Pancreas (tissue), 10 donors: ENCODE measurements around the gene CLIC5. TPM values are rescaled to one million over a fixed set of nuclear protein-coding genes. Genes with fewer than 3 reads are reported as not detected.

Experiments used
- ATAC-seq, 4 donors: fragments of 200-7000 bp; cut with Tn5 transposase; one replicate each; pipeline versions ENCODE4 v1.8.0 to v1.9.1; 2020; ENCODE audit warnings: mild to moderate bottlenecking in 4 of 4, moderate library complexity in 4 of 4
- DNase-seq, 6 donors: peaks; one replicate each; pipeline ENCODE4 v3.0.0-alpha.2; 2020
- FAIRE-seq: peaks from 2 replicates; lab custom pipeline; 2012; peaks lifted over from hg19 to GRCh38; lab: Jason Lieb, UNC
- H3K27ac ChIP-seq, 4 donors: fragments of 200-600 bp; sonication (generic); 1 replicate in 3 of 4; 2 replicates in 1 of 4; pipeline versions ENCODE4 v1.5.0 to v1.8.0; 2020
- H3K27me3 ChIP-seq, 4 donors: fragments of 200-600 bp; one replicate each; pipeline ENCODE4 v1.8.0; 2021
- H3K36me3 ChIP-seq, 3 donors: fragments of 200-600 bp; sonication (generic) in 1 of 3; one replicate each; pipeline versions ENCODE4 v1.5.0 to v1.8.0; 2020 to 2021
- H3K4me1 ChIP-seq, 3 donors: fragments of 200-600 bp; one replicate each; pipeline ENCODE4 v1.8.0; 2021
- H3K4me3 ChIP-seq, 4 donors: fragments of 200-600 bp; sonication (generic) in 2 of 4; one replicate each; pipeline versions ENCODE4 v1.5.0 to v1.8.0; 2020 to 2021
- H3K9me3 ChIP-seq, 4 donors: fragments of 200-600 bp; one replicate each; pipeline ENCODE4 v1.8.0; 2021
- CTCF ChIP-seq, 4 donors: fragments of 200-600 bp; sonication (generic) in 3 of 4; IDR thresholded peaks; one replicate each; pipeline versions ENCODE4 v1.5.0 to v1.8.0; 2021; ENCODE audit warnings: antibody characterized with exemption in 4 of 4
- WGBS, 2 donors: extraction: QIAGEN DNeasy Blood & Tissue Kit; methylation state at CpG; one replicate each; pipeline ENCODE4 v1.1.7; 2013; 5-methylcytosine and 5-hydroxymethylcytosine counted together
- intact Hi-C, 3 donors: fragments of 100-400 bp; cut with DNase I; formaldehyde crosslinking; loops; one replicate each; pipeline versions ENCODE4 v1.11.1 to v1.14.2; 2022
- polyA plus RNA-seq, 2 donors: library from polyadenylated mRNA; stranded (reverse); fragments of 200-250 nt; gene quantifications; one replicate each; pipeline ENCODE4 v1.2.3, GENCODE V29; 2013
- total RNA-seq, 6 donors: library from RNA; stranded (reverse); fragmentation: NEBNext Ultra II Directional in 4 of 6; extraction: Animal tissue kit (Norgen Biotek cat#: 25700) in 4 of 6; gene quantifications; one replicate each; pipeline versions ENCODE4 v1.2.1 to v1.2.4, GENCODE V29; 2021 to 2023
- donor health status: healthy with polysubstance abuse.
- donor health status: DM: no; HTN: no; CAD: no; lungs with moderate emphysema.
- donor health status: DM: no; HTN: no; CAD: no.
- donor health status: control.
- donor health status: control.
- donor health status: Bipolar disorder and iron deficiency.
- donor health status: DM: yes; HTN: yes; CAD: no.
- donor health status: DM: no; HTN: no; CAD: no.
- donor health status: DM: no; HTN: no; CAD: no.
- donor health status: DM: yes; HTN: yes; CAD: no.

CLIC5 gene
- total and polyA plus RNA-seq, 8 donors: 0.53 to 2.1 (median 1.3) TPM

GRCh38 chr6:45880676-45881075, 135.0 kb downstream of the CLIC5 start:
- intact Hi-C loops: no loop called here
- no peak for DNase-seq
- WGBS, 2 donors: 48 to 53% methylated on average over 6 of the region's 6 CpGs
- no peak for TF ChIP-seq CTCF (IDR thresholded peaks at IDR 0.05)
- no peaks in the 10 kb centered on the region for H3K4me1 ChIP-seq
- no peak overlapping the region for H3K27ac ChIP-seq
- no peaks in the 10 kb centered on the region for H3K36me3 ChIP-seq
- FAIRE-seq: no peak
- ATAC-seq: peak in 1 of 4 donors; percentile 46
- H3K9me3 ChIP-seq: no peaks in the 10 kb centered on the region
- H3K4me3 ChIP-seq: no peak overlapping the region
- H3K27me3 ChIP-seq: no peaks in the 10 kb centered on the region

GRCh38 chr6:45880159-45880558, 135.5 kb downstream of the CLIC5 start:
- Histone ChIP-seq H3K36me3 (no peaks in the 10 kb centered on the region), H3K9me3 (no peaks in the 10 kb centered on the region), H3K4me3 (no peak overlapping the region), H3K27me3 (no peaks in the 10 kb centered on the region), H3K27ac (no peak overlapping the region), H3K4me1 (no peaks in the 10 kb centered on the region)
- intact Hi-C loops: no loop called here
- FAIRE-seq (no peak), ATAC-seq (peak; percentile 53 to 81 (median 64)), DNase-seq (peak in 1 of 6 donors; percentile 20)
- WGBS, 2 donors: 36 to 42% methylated on average over 5 of the region's 5 CpGs
- TF ChIP-seq CTCF (IDR thresholded peaks at IDR 0.05): no peak

- no peak for TF ChIP-seq CTCF (IDR thresholded peaks at IDR 0.05)
- DNase-seq: no peak
- no peak overlapping the region for H3K4me3 ChIP-seq
- H3K4me1 ChIP-seq: no peaks in the 10 kb centered on the region
- H3K9me3 ChIP-seq: no peaks in the 10 kb centered on the region
- WGBS, 2 donors: 69 to 79% methylated on average over 5 of the region's 5 CpGs
- no peak for ATAC-seq
- no peak for FAIRE-seq
- intact Hi-C loops: no loop called here
- no peak overlapping the region for H3K27ac ChIP-seq
- no peaks in the 10 kb centered on the region for H3K36me3 ChIP-seq
- H3K27me3 ChIP-seq: no peaks in the 10 kb centered on the region
Measured at GRCh38 chr6:45877970-45878590, 137.6 kb downstream of the CLIC5 start.

- DNase-seq: no peak
- Histone ChIP-seq H3K4me3 (no peak overlapping the region), H3K27me3 (no peaks in the 10 kb centered on the region), H3K36me3 (no peaks in the 10 kb centered on the region), H3K9me3 (no peaks in the 10 kb centered on the region), H3K4me1 (no peaks in the 10 kb centered on the region), H3K27ac (no peak overlapping the region)
- ATAC-seq: no peak
- TF ChIP-seq CTCF (IDR thresholded peaks at IDR 0.05): no peak
- FAIRE-seq: no peak
- intact Hi-C loops: no loop called here
- WGBS, 2 donors: 70 to 78% methylated on average over 7 of the region's 7 CpGs
Measured at GRCh38 chr6:45872827-45873365, 142.8 kb downstream of the CLIC5 start.

GRCh38 chr6:45870531-45870930, 145.1 kb downstream of the CLIC5 start:
- Histone ChIP-seq H3K4me1 (no peaks in the 10 kb centered on the region), H3K36me3 (no peaks in the 10 kb centered on the region), H3K27me3 (no peaks in the 10 kb centered on the region), H3K4me3 (no peak overlapping the region), H3K27ac (no peak overlapping the region), H3K9me3 (no peaks in the 10 kb centered on the region)
- DNase-seq: no peak
- 65 to 67% methylated on average over 4 of the region's 4 CpGs for WGBS, 2 donors
- intact Hi-C loops: no loop called here
- TF ChIP-seq CTCF (IDR thresholded peaks at IDR 0.05): no peak
- ATAC-seq: no peak
- FAIRE-seq: no peak
